HepG2 (cell line): ENCODE data around the gene POLR2H. TPM values are rescaled to one million over a fixed set of nuclear protein-coding genes. Genes with fewer than 3 reads are reported as not detected.
A peak's percentile ranks its signal among the peaks of the same experiment; 100 is the strongest.

Source experiments
- ATAC-seq: fragments of 200-7000 bp; cut with Tn5 transposase; 3 replicates; pipeline ENCODE4 v1.9.1; 2020; ENCODE audit warnings: mild to moderate bottlenecking, moderate library complexity
- BruUV-seq: library from RNA; stranded (reverse); fragments of 400-500 nt; replicated peaks from 2 replicates; lab custom pipeline; 2021; lab: Mats Ljungman, UMichigan
- CTCF ChIA-PET: fragments of 300-600 bp; formaldehyde crosslinking; extraction: SDS; loops from one replicate; lab custom pipeline; 2021; ENCODE audit warnings: low total read pairs, inconsistent platforms, low intra/inter-chr PET ratio; lab: Yijun Ruan, JAX
- POLR2A ChIA-PET: fragments of 350-600 bp; sonication (Branson Sonifier 250); formaldehyde crosslinking; loops from one replicate; lab custom pipeline; 2020; ENCODE audit warnings: antibody characterized with exemption, inconsistent platforms; lab: Yijun Ruan, JAX
- DNase-seq: peaks from one replicate; pipeline ENCODE4 v3.0.0-alpha.2; 2015; ENCODE audit warnings: low spot score
- FAIRE-seq: peaks from 3 replicates; lab custom pipeline; 2011; peaks lifted over from hg19 to GRCh38; lab: Jason Lieb, UNC
- H2AFZ ChIP-seq: one replicate; pipeline ENCODE4 v1.6.1; 2011; ENCODE audit warnings: low read length, inconsistent platforms
- H3K27ac ChIP-seq: fragments of 300-600 bp; 3 replicates; pipeline ENCODE4 v1.8.0; 2011; ENCODE audit warnings: mixed run types, mild to moderate bottlenecking, mixed read lengths, low read length, inconsistent platforms; ENCODE audit not compliant: insufficient read depth; ENCODE audit errors: extremely low read length
- H3K27me3 ChIP-seq, 2 experiments: fragments of 200-600 bp in 1 of 2; 2 replicates in 1 of 2; 3 replicates in 1 of 2; pipeline versions ENCODE4 v1.6.0 to v1.8.0; 2011; ENCODE audit warnings: low read length in 2 of 2, mild to moderate bottlenecking in 2 of 2, moderate library complexity in 2 of 2, inconsistent platforms in 1 of 2; ENCODE audit not compliant: insufficient read depth in 2 of 2, control insufficient read depth in 1 of 2
- H3K36me3 ChIP-seq, 2 experiments: fragments of 200-600 bp in 1 of 2; replicated peaks in 1 of 2; 2 replicates in 1 of 2; 3 replicates in 1 of 2; pipeline versions ENCODE4 v1.5.1 to v1.8.0; 2011; ENCODE audit warnings: low read length in 2 of 2, inconsistent platforms in 1 of 2; ENCODE audit not compliant: insufficient read depth in 2 of 2, control insufficient read depth in 1 of 2
- H3K4me1 ChIP-seq: 2 replicates; pipeline ENCODE4 v1.5.1; 2012; ENCODE audit warnings: low read length, inconsistent platforms; ENCODE audit not compliant: insufficient read depth
- H3K4me2 ChIP-seq: 2 replicates; pipeline ENCODE4 v1.6.0; 2011; ENCODE audit warnings: low read depth, low read length, inconsistent platforms
- H3K4me3 ChIP-seq, 3 experiments: fragments of 200-600 bp in 1 of 3; sonication (generic), shearing (Covaris generic) in 1 of 3; replicated peaks in 1 of 3; 2 replicates each; pipeline ENCODE4 v1.5.1; 2011 to 2016; ENCODE audit warnings: low read length in 3 of 3, inconsistent platforms in 2 of 3, low read depth in 2 of 3, mild to moderate bottlenecking in 2 of 3, control low read depth in 1 of 3, mixed read lengths in 1 of 3; ENCODE audit not compliant: insufficient read depth in 1 of 3
- H3K79me2 ChIP-seq: one replicate; pipeline ENCODE4 v1.6.1; 2011; ENCODE audit warnings: low read length, inconsistent platforms; ENCODE audit not compliant: insufficient read depth
- H3K9ac ChIP-seq: 2 replicates; pipeline ENCODE4 v1.6.0; 2011; ENCODE audit warnings: mild to moderate bottlenecking, low read depth, low read length, inconsistent platforms; ENCODE audit not compliant: insufficient read depth
- H3K9me3 ChIP-seq: 2 replicates; pipeline ENCODE4 v1.5.1; 2012; ENCODE audit warnings: mild to moderate bottlenecking, low read length
- H4K20me1 ChIP-seq: 2 replicates; pipeline ENCODE4 v1.6.0; 2011; ENCODE audit warnings: inconsistent platforms, mild to moderate bottlenecking, low read length, moderate library complexity; ENCODE audit not compliant: insufficient read depth
- CCDC6 ChIP-seq: sonication (generic); formaldehyde crosslinking; IDR thresholded peaks from 2 replicates; pipeline ENCODE4 v1.8.1; 2022; ENCODE audit warnings: mild to moderate bottlenecking, missing genetic modification reagents, moderate library complexity
- E2F1 ChIP-seq: sonication (generic); formaldehyde crosslinking; IDR thresholded peaks from 2 replicates; pipeline ENCODE4 v1.5.0; 2020; ENCODE audit warnings: missing genetic modification reagents
- EHMT2 ChIP-seq: fragments of 200-600 bp; sonication (generic); IDR thresholded peaks from 2 replicates; pipeline ENCODE4 v1.7.0; 2017; ENCODE audit warnings: antibody characterized with exemption, low read depth, low read length, borderline replicate concordance
- GTF3A ChIP-seq: sonication (generic); formaldehyde crosslinking; conservative IDR thresholded peaks from 2 replicates; pipeline ENCODE4 v1.4.0; 2020; ENCODE audit warnings: mild to moderate bottlenecking, missing genetic modification reagents
- HMGA1 ChIP-seq: sonication (generic); formaldehyde crosslinking; conservative IDR thresholded peaks from 2 replicates; pipeline ENCODE4 v1.4.0; 2020; ENCODE audit warnings: missing genetic modification reagents
- MBD4 ChIP-seq: IDR thresholded peaks from 2 replicates; pipeline ENCODE4 v1.6.1; 2012; ENCODE audit warnings: low read length, inconsistent platforms, borderline replicate concordance
- MTERF4 ChIP-seq: sonication (generic); formaldehyde crosslinking; IDR thresholded peaks from 2 replicates; pipeline ENCODE4 v1.8.0; 2023; ENCODE audit warnings: mild to moderate bottlenecking, missing genetic modification reagents
- NBN ChIP-seq: fragments of 450-650 bp; conservative IDR thresholded peaks from 2 replicates; pipeline ENCODE4 v1.6.1; 2017
- NFATC3 ChIP-seq: sonication (generic); formaldehyde crosslinking; IDR thresholded peaks from 2 replicates; pipeline ENCODE4 v1.5.1; 2020; ENCODE audit warnings: mild to moderate bottlenecking, missing genetic modification reagents
- NR2F6 ChIP-seq, 2 experiments: IDR thresholded peaks; 2 replicates each; pipeline ENCODE4 v1.6.1; 2016; ENCODE audit warnings: antibody characterized with exemption in 1 of 2, mild to moderate bottlenecking in 1 of 2
- REL ChIP-seq: sonication (generic); formaldehyde crosslinking; conservative IDR thresholded peaks from 2 replicates; pipeline ENCODE4 v1.8.0; 2022; ENCODE audit warnings: mild to moderate bottlenecking, missing genetic modification reagents, moderate library complexity
- TP53 ChIP-seq: sonication (generic); formaldehyde crosslinking; conservative IDR thresholded peaks from 2 replicates; pipeline ENCODE4 v1.4.0; 2020; ENCODE audit warnings: missing genetic modification reagents
- YEATS4 ChIP-seq: sonication (generic); formaldehyde crosslinking; IDR thresholded peaks from 2 replicates; pipeline ENCODE4 v1.4.0; 2020; ENCODE audit warnings: missing genetic modification reagents, borderline replicate concordance
- ZNF3 ChIP-seq: IDR thresholded peaks from 2 replicates; pipeline ENCODE4 v1.7.0; 2017; ENCODE audit warnings: inconsistent platforms
- ZNF326 ChIP-seq: sonication (generic); formaldehyde crosslinking; IDR thresholded peaks from 2 replicates; pipeline ENCODE4 v1.4.0; 2020; ENCODE audit warnings: missing genetic modification reagents, borderline replicate concordance
- ZNF329 ChIP-seq: sonication (generic); formaldehyde crosslinking; IDR thresholded peaks from 2 replicates; pipeline ENCODE4 v1.9.0; 2021; ENCODE audit warnings: low read depth, mild to moderate bottlenecking, missing genetic modification reagents
- ZNF441 ChIP-seq: sonication (generic); formaldehyde crosslinking; IDR thresholded peaks from 2 replicates; pipeline ENCODE4 v1.7.0; 2021; ENCODE audit warnings: missing genetic modification reagents, borderline replicate concordance
- ZSCAN5A ChIP-seq: sonication (generic); formaldehyde crosslinking; IDR thresholded peaks from 2 replicates; pipeline ENCODE4 v1.8.0; 2022; ENCODE audit warnings: mild to moderate bottlenecking, missing genetic modification reagents, borderline replicate concordance
- WGBS: methylation state at CpG from one replicate; pipeline ENCODE4 v1.1.6; 2017; ENCODE audit warnings: low lambda C conversion rate; 5-methylcytosine and 5-hydroxymethylcytosine counted together
- in situ Hi-C: cut with HindIII; loops from 2 replicates; pipeline ENCODE4 v1.10.0; 2017; ENCODE audit warnings: low pct_unique_long_range_greater_than_20kb; ENCODE audit not compliant: extremely low pct_ligation_motif_present
- intact Hi-C: fragments of 100-400 bp; cut with micrococcal nuclease; formaldehyde crosslinking; loops from one replicate; pipeline ENCODE4 v1.10.0; 2022; ENCODE audit not compliant: unreplicated experiment
- polyA plus RNA-seq, 8 experiments: library from polyadenylated mRNA; depleted of rRNA in 3 of 8; stranded (reverse) in 7 of 8; unstranded in 1 of 8; fragments of >200 nt; fragmentation: Illumina TruSeq in 4 of 8; extraction: Trizol in 4 of 8; gene quantifications; 2 replicates each; pipeline versions ENCODE4 v1.2.1 to v1.2.3, GENCODE V29; 2011 to 2016; ENCODE audit warnings: low read depth in 4 of 8, missing spikeins in 1 of 8, mixed read lengths in 1 of 8; ENCODE audit not compliant: insufficient read depth in 1 of 8
- total RNA-seq, 5 experiments: library from RNA; depleted of rRNA; stranded (reverse); fragments of >200 nt; fragmentation: Illumina TruSeq; extraction: Trizol; gene quantifications; 2 replicates each; pipeline ENCODE4 v1.2.3, GENCODE V29; 2016; ENCODE audit warnings: low read depth in 1 of 5
- TF ChIP-seq, protein P1 (sequence below): sonication (generic); formaldehyde crosslinking; IDR thresholded peaks from 2 replicates; pipeline ENCODE4 v1.4.0; 2020; ENCODE audit warnings: missing genetic modification reagents, low read depth, mild to moderate bottlenecking, borderline replicate concordance

POLR2H gene
- total and polyA plus RNA-seq, 2 of the 13 experiments (the other 11 are each of a cell fraction or from before 2014, with no cell fraction given) = 118 to 194 TPM

GRCh38 chr3:184377374-184377773, 15.9 kb downstream of the POLR2H start (continued):
- 0 out of 2 replicates have a peak, but pooled peaks have one; percentile 4 for TF ChIP-seq MTERF4

DNA sequence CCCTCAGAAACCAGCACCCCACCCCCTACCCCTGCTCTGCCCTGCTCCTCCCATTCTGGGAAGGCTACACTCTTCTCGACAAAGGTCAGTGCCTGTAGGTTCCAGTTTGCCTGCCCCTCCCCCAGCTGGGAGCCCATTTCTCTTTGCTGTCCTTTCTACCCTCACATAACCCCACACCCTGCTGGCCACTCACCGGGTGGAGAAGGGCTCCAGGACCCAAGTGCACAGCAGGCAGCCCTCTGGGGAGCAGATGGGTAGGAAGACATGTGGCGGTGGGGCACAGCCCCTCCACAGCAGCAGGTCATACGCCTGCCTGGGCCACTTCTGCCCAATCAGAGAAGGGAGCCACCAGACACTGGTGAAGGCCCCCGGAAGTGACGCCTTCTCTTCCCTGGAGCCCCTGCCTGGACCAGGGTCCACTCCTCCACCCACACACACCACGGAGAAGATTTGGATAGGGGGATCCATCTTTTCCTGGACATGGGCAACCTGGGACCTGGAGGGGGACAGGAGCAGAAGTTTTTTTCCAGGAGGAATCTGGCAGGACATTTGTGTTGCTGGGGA, 16.5 kb downstream of the POLR2H start, which contains the start of gene THPO:
TSS of gene THPO (minus strand) at position 326 of the 564 bp plus-strand sequence. CDS start 1,948 bp downstream, outside the sequence.
- peaks cover 10 to 31% of the 10 kb centered on the region in 2 experiments; a peak in 4 of 5 replicates for H3K36me3 ChIP-seq
- H3K4me3 ChIP-seq = peak within 1 kb of the TSS; percentile 79 to 90 (median 90)
- peak within 1 kb of the TSS; percentile 90 for H3K27ac ChIP-seq
- no peaks in the 10 kb centered on the region for H3K9me3 ChIP-seq
- H3K79me2 ChIP-seq = peaks cover 25% of the 10 kb centered on the region
- H3K27me3 ChIP-seq = no peaks in the 10 kb centered on the region; a peak in 1 of 5 replicates
- intact Hi-C loops (loop anchor here (2.0 kb wide), 1 partner anchor 39 kb away; no protein-coding TSS in a partner anchor), in situ Hi-C loops (loop anchor here (10.0 kb wide), 2 partner anchors 87 to 137 kb away; no protein-coding TSS in a partner anchor)
- 0 out of 2 replicates have a peak, but pooled peaks cover 3% of the 10 kb centered on the region for H4K20me1 ChIP-seq
- ChIA-PET CTCF (no interaction called here), POLR2A (interaction anchor here (0.8 to 2.4 kb wide), 14 partner anchors 10 to 333 kb away, joined by 3 to 15 read pairs (median 4); partner anchors contain the start of genes CLCN2 and POLR2H)
- FAIRE-seq = peak; percentile 91
- ATAC-seq = peak; percentile 92
- H2AFZ ChIP-seq = no peak within 1 kb of the TSS
- peaks cover 27% of the 10 kb centered on the region for H3K4me1 ChIP-seq
- H3K9ac ChIP-seq = peak within 1 kb of the TSS; percentile 83
- 0% methylated on average over 6 of the region's 7 CpGs for WGBS
- H3K4me2 ChIP-seq = peak within 1 kb of the TSS; percentile 97
- DNase-seq = peak; percentile 90
- no TSS peak for BruUV-seq
- TF ChIP-seq YEATS4 (CRISPR knock-in tag) (peak; percentile 92), ZNF326 (CRISPR knock-in tag) (no peak), EHMT2 (no peak), E2F1 (CRISPR knock-in tag) (no peak), ZNF329 (CRISPR knock-in tag) (no peak), ZNF3 (no peak), NFATC3 (CRISPR knock-in tag) (no peak), NR2F6 (IDR thresholded peaks at IDR 0.05) (peak; percentile 61), NR2F6 (CRISPR knock-in tag; IDR thresholded peaks at IDR 0.05) (peak; percentile 58), MBD4 (no peak), REL (CRISPR knock-in tag) (no peak; the same call in 1 of the 2 replicates), ZNF441 (CRISPR knock-in tag) (no peak), HMGA1 (CRISPR knock-in tag) (no peak), ZSCAN5A (CRISPR knock-in tag) (no peak), GTF3A (CRISPR knock-in tag) (no peak; the same call in 1 of the 2 replicates), TP53 (no peak), NBN (no peak), CCDC6 (CRISPR knock-in tag) (peak; percentile 20; the same call in 1 of the 2 replicates)
- TF ChIP-seq, protein P1, sequence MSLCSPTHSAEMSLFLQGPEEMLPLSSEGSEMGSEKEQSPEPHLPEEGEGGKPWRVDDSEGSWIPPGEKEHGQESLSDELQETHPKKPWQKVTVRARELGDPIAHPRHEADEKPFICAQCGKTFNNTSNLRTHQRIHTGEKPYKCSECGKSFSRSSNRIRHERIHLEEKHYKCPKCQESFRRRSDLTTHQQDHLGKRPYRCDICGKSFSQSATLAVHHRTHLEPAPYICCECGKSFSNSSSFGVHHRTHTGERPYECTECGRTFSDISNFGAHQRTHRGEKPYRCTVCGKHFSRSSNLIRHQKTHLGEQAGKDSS = no peak
